ENCODE data around the gene SEL1L3.
A peak's percentile ranks its signal among the peaks of the same experiment; 100 is the strongest.
"Not testable (repeated sequence)": the region's sequence is repeated elsewhere in the genome, so short reads cannot be mapped to it uniquely, and the experiment has no call there.

SEL1L3 gene

GRCh38 chr4:25862411-25863346 is at the start of gene SEL1L3:
Gene SEL1L3, minus strand, starts transcription at chr4:25862988. Its CDS starts 152 bp downstream, at chr4:25862836.
- DNase-seq = peak; percentile 15 to 38 (median 30)

- no peak for DNase-seq
Measured at GRCh38 chr4:25911356-25911755, 48.6 kb upstream of the SEL1L3 start.

- DNase-seq = no peak
Measured at GRCh38 chr4:25908491-25908901, 45.7 kb upstream of the SEL1L3 start.

- not testable (repeated sequence) for DNase-seq
Measured at GRCh38 chr4:25906113-25906512, 43.3 kb upstream of the SEL1L3 start.

GRCh38 chr4:25905371-25905770 is 42.6 kb upstream of the SEL1L3 start:
- DNase-seq = no peak

GRCh38 chr4:25904748-25905082 is 41.9 kb upstream of the SEL1L3 start:
- no peak for DNase-seq

GRCh38 chr4:25903900-25904747 is 41.3 kb upstream of the SEL1L3 start:
- DNase-seq = no peak

- no peak for DNase-seq
Measured at GRCh38 chr4:25901030-25901430, 38.2 kb upstream of the SEL1L3 start.

GRCh38 chr4:25900310-25900709 is 37.5 kb upstream of the SEL1L3 start:
- no peak for DNase-seq

GRCh38 chr4:25896776-25897539 is 34.2 kb upstream of the SEL1L3 start:
- DNase-seq = no peak

- no peak for DNase-seq
Measured at GRCh38 chr4:25892796-25893195, 30.0 kb upstream of the SEL1L3 start.

GRCh38 chr4:25890571-25891485 is 28.0 kb upstream of the SEL1L3 start:
- DNase-seq = no peak

- no peak for DNase-seq
Measured at GRCh38 chr4:25889589-25890503, 27.1 kb upstream of the SEL1L3 start.

- DNase-seq = no peak
Measured at GRCh38 chr4:25888781-25889180, 26.0 kb upstream of the SEL1L3 start.

GRCh38 chr4:25884031-25884782 is 21.4 kb upstream of the SEL1L3 start:
- DNase-seq = no peak

GRCh38 chr4:25883565-25883964 is 20.8 kb upstream of the SEL1L3 start:
- no peak for DNase-seq

GRCh38 chr4:25882226-25882625 is 19.4 kb upstream of the SEL1L3 start:
- no peak for DNase-seq

- DNase-seq = no peak
Measured at GRCh38 chr4:25881193-25881592, 18.4 kb upstream of the SEL1L3 start.

- DNase-seq = no peak
Measured at GRCh38 chr4:25879991-25880651, 17.3 kb upstream of the SEL1L3 start.
